Neural progenitor cell (in vitro differentiated cells): ENCODE data around the gene COLEC12. TPM values are rescaled to one million over a fixed set of nuclear protein-coding genes. Genes with fewer than 3 reads are reported as not detected.
A peak's percentile ranks its signal among the peaks of the same experiment; 100 is the strongest.

Experiments
- DNase-seq: peaks from one replicate; pipeline ENCODE4 v3.0.0-alpha.2; 2016; ENCODE audit warnings: low spot score
- H2AFZ ChIP-seq: fragments of 200-600 bp; sonication (generic); replicated peaks from 2 replicates; pipeline ENCODE4 v1.6.1; 2016; ENCODE audit warnings: antibody characterized with exemption
- H3F3A ChIP-seq: fragments of 200-600 bp; sonication (generic); 2 replicates; pipeline ENCODE4 v1.6.1; 2016; ENCODE audit warnings: antibody characterized with exemption, low read depth
- H3K27ac ChIP-seq: fragments of 200-600 bp; sonication (generic); 2 replicates; pipeline ENCODE4 v1.5.1; 2016; ENCODE audit warnings: mild to moderate bottlenecking
- H3K27me3 ChIP-seq: fragments of 200-600 bp; sonication (generic); 2 replicates; pipeline ENCODE4 v1.6.1; 2016; ENCODE audit warnings: mild to moderate bottlenecking, moderate library complexity
- H3K36me3 ChIP-seq: fragments of 200-600 bp; sonication (generic); 2 replicates; pipeline ENCODE4 v1.5.1; 2016
- H3K4me1 ChIP-seq: fragments of 200-600 bp; sonication (generic); 2 replicates; pipeline ENCODE4 v1.6.1; 2016; ENCODE audit warnings: mixed run types
- H3K4me2 ChIP-seq: fragments of 200-600 bp; sonication (generic); 2 replicates; pipeline ENCODE4 v1.6.1; 2016
- H3K4me3 ChIP-seq: fragments of 200-600 bp; sonication (generic); 2 replicates; pipeline ENCODE4 v1.5.1; 2016
- H3K79me2 ChIP-seq: fragments of 200-600 bp; sonication (generic); 2 replicates; pipeline ENCODE4 v1.6.1; 2016; ENCODE audit warnings: low read depth
- H3K9ac ChIP-seq: fragments of 200-600 bp; sonication (generic); 2 replicates; pipeline ENCODE4 v1.6.1; 2016
- H3K9me3 ChIP-seq: fragments of 200-600 bp; sonication (generic); 2 replicates; pipeline ENCODE4 v1.5.1; 2016; ENCODE audit warnings: low read depth
- H4K20me1 ChIP-seq: fragments of 200-600 bp; sonication (generic); 2 replicates; pipeline ENCODE4 v1.6.1; 2016; ENCODE audit warnings: low read depth
- H3K27ac Mint-ChIP-seq: 3 replicates; pipeline ENCODE4 v1.8.0; 2021; ENCODE audit warnings: mixed read lengths
- H3K27me3 Mint-ChIP-seq: 2 replicates; pipeline ENCODE4 v1.8.0; 2022; ENCODE audit warnings: low read depth, mild to moderate bottlenecking, inconsistent platforms, moderate library complexity, mixed read lengths; ENCODE audit not compliant: insufficient read depth
- H3K36me3 Mint-ChIP-seq: 3 replicates; pipeline ENCODE4 v1.8.0; 2021; ENCODE audit warnings: mixed read lengths
- H3K4me1 Mint-ChIP-seq: 3 replicates; pipeline ENCODE4 v1.8.0; 2021; ENCODE audit warnings: mixed read lengths
- H3K4me3 Mint-ChIP-seq: 3 replicates; pipeline ENCODE4 v1.8.0; 2021; ENCODE audit warnings: mild to moderate bottlenecking, moderate library complexity, mixed read lengths
- H3K9me3 Mint-ChIP-seq: 3 replicates; pipeline ENCODE4 v1.8.0; 2020; ENCODE audit warnings: mixed read lengths
- EZH2 ChIP-seq: fragments of 200-600 bp; sonication (generic); IDR thresholded peaks from 2 replicates; pipeline ENCODE4 v1.6.1; 2017; ENCODE audit warnings: antibody characterized with exemption, mild to moderate bottlenecking, moderate library complexity
- EZH2phosphoT487 ChIP-seq: fragments of 200-600 bp; sonication (generic); IDR thresholded peaks from 2 replicates; pipeline ENCODE4 v1.6.1; 2017; ENCODE audit warnings: antibody characterized with exemption
- total RNA-seq: library from RNA; depleted of rRNA; stranded (reverse); fragments of >200 nt; gene quantifications from 2 replicates; pipeline ENCODE4 v1.2.3, GENCODE V29; 2015; ENCODE audit warnings: low replicate concordance
- TF ChIP-seq, protein P1 (sequence below): fragments of 200-600 bp; sonication (generic); IDR thresholded peaks from 2 replicates; pipeline ENCODE4 v1.5.1; 2017; ENCODE audit warnings: antibody characterized with exemption, mild to moderate bottlenecking

The COLEC12 gene
- total RNA-seq, 1 donor from 2014 or later: 2.0 TPM

DNA sequence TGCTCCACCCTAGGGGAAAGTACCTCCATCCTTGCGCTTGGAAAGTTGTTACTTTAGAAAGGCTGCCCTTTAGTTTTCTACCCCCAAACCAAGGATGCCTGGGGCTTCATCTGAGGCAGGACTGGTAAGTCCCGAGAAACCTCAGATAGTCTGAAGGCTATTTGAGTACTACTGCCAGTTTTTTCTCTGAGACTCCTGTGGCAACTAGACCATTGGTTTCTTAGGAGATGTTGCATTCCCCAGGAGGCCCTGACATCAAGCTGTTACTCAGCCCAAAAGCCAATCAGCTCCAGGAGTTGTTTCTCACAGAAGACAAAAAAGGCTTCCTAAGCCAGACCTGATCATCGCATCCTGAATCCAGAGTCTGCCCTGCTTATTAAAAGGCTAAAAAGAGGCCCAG is 67.2 kb downstream of the COLEC12 start:
- Histone ChIP-seq H3K27me3 (no peaks in the 10 kb centered on the region), H3K4me3 (no peak overlapping the region), H3K27ac (no peak overlapping the region), H3K36me3 (no peaks in the 10 kb centered on the region), H3F3A (no peaks in the 10 kb centered on the region), H3K79me2 (no peaks in the 10 kb centered on the region), H3K9ac (no peak overlapping the region), H3K9me3 (no peaks in the 10 kb centered on the region), H3K4me2 (no peak overlapping the region), H3K4me1 (peaks cover 6% of the 10 kb centered on the region), H4K20me1 (no peaks in the 10 kb centered on the region), H2AFZ (peak overlapping the region; percentile 5)
- Mint-ChIP-seq H3K27me3 (no peaks in the 10 kb centered on the region), H3K9me3 (no peaks in the 10 kb centered on the region), H3K4me3 (no peak overlapping the region), H3K36me3 (peaks cover 2% of the 10 kb centered on the region), H3K4me1 (peaks cover 9% of the 10 kb centered on the region), H3K27ac (no peak overlapping the region)
- DNase-seq: peak; percentile 36
- TF ChIP-seq EZH2phosphoT487 (no peak), EZH2 (no peak)
- TF ChIP-seq, protein P1, sequence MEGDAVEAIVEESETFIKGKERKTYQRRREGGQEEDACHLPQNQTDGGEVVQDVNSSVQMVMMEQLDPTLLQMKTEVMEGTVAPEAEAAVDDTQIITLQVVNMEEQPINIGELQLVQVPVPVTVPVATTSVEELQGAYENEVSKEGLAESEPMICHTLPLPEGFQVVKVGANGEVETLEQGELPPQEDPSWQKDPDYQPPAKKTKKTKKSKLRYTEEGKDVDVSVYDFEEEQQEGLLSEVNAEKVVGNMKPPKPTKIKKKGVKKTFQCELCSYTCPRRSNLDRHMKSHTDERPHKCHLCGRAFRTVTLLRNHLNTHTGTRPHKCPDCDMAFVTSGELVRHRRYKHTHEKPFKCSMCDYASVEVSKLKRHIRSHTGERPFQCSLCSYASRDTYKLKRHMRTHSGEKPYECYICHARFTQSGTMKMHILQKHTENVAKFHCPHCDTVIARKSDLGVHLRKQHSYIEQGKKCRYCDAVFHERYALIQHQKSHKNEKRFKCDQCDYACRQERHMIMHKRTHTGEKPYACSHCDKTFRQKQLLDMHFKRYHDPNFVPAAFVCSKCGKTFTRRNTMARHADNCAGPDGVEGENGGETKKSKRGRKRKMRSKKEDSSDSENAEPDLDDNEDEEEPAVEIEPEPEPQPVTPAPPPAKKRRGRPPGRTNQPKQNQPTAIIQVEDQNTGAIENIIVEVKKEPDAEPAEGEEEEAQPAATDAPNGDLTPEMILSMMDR: no peak

DNA sequence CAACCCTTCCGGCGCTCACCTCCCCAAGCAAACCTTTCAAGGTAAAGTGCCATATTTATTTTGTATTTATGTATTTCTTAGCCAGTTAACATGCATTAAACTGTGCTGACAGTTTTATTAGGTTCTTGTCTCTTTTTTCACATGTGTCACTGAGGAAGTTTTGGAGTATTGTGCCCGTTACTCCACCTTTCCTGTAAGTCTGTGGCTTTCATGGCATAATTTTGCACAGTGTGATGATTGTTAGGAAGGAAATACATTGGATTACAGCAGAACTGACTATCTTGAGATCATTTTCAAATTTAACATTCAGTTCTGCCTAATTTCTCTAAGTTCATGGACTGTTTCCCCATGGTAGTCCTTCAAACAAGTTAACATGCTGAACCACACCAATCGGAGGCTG is 67.7 kb downstream of the COLEC12 start:
- no peaks in the 10 kb centered on the region for H3K9me3 Mint-ChIP-seq
- H3K79me2 ChIP-seq: no peaks in the 10 kb centered on the region
- H3K4me3 Mint-ChIP-seq: no peak overlapping the region
- no peaks in the 10 kb centered on the region for H3K36me3 ChIP-seq
- H3K36me3 Mint-ChIP-seq: peaks cover 2% of the 10 kb centered on the region
- no peaks in the 10 kb centered on the region for H3K9me3 ChIP-seq
- no peak for DNase-seq
- no peaks in the 10 kb centered on the region for H3K27me3 Mint-ChIP-seq
- no peaks in the 10 kb centered on the region for H4K20me1 ChIP-seq
- H3K27ac Mint-ChIP-seq: no peak overlapping the region
- TF ChIP-seq EZH2 (no peak), EZH2phosphoT487 (no peak)
- TF ChIP-seq, protein P1: no peak
- H2AFZ ChIP-seq: no peak overlapping the region
- H3K4me1 ChIP-seq: peaks cover 6% of the 10 kb centered on the region
- no peak overlapping the region for H3K4me2 ChIP-seq
- no peaks in the 10 kb centered on the region for H3K27me3 ChIP-seq
- no peaks in the 10 kb centered on the region for H3F3A ChIP-seq
- H3K27ac ChIP-seq: no peak overlapping the region
- peaks cover 10% of the 10 kb centered on the region for H3K4me1 Mint-ChIP-seq
- H3K9ac ChIP-seq: no peak overlapping the region
- H3K4me3 ChIP-seq: no peak overlapping the region

DNA sequence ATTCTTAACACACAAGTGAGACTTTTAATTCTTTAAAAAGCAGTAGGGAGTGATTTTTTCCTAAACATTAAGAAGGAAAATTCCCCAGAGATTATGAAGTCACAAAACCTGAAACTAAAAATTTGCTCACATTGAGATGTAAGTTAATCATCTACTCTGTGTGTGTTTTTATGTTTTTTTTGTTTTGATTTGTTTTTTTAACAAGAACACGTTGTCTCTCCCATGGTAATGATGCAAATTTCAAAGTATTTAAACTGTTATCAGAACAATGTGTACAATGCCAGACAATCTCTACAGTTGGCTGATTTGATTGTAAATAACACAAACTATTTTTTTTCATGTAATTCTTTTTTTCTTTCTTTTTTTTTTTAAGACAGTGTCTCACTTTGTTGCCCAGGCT is 71.5 kb downstream of the COLEC12 start:
- Histone ChIP-seq H3K79me2 (no peaks in the 10 kb centered on the region), H3K9ac (no peak overlapping the region), H4K20me1 (no peaks in the 10 kb centered on the region), H3K4me2 (no peak overlapping the region), H3K4me3 (no peak overlapping the region), H2AFZ (no peak overlapping the region), H3K27me3 (no peaks in the 10 kb centered on the region), H3K36me3 (no peaks in the 10 kb centered on the region), H3F3A (no peaks in the 10 kb centered on the region), H3K9me3 (no peaks in the 10 kb centered on the region), H3K4me1 (peaks cover 6% of the 10 kb centered on the region), H3K27ac (no peak overlapping the region)
- Mint-ChIP-seq H3K4me1 (peaks cover 30% of the 10 kb centered on the region), H3K4me3 (no peak overlapping the region), H3K27ac (no peak overlapping the region), H3K36me3 (no peaks in the 10 kb centered on the region), H3K27me3 (no peaks in the 10 kb centered on the region), H3K9me3 (no peaks in the 10 kb centered on the region)
- TF ChIP-seq, protein P1: no peak
- no peak for TF ChIP-seq EZH2phosphoT487
- no peak for TF ChIP-seq EZH2
- no peak for DNase-seq
